Endodermal cell (in vitro differentiated cells): ENCODE measurements around the gene DNM1. TPM values are rescaled to one million over a fixed set of nuclear protein-coding genes. Genes with fewer than 3 reads are reported as not detected.

Source experiments
- DNase-seq: peaks from one replicate; pipeline ENCODE4 v3.0.0-alpha.2; 2017
- H3K27ac ChIP-seq: 2 replicates; pipeline ENCODE4 v1.5.1; 2013; ENCODE audit warnings: mild to moderate bottlenecking, low read depth, low read length, moderate library complexity
- H3K27me3 ChIP-seq: 2 replicates; pipeline ENCODE4 v1.6.1; 2013; ENCODE audit warnings: mild to moderate bottlenecking, low read length, moderate library complexity; ENCODE audit not compliant: insufficient read depth, control insufficient read depth, poor library complexity, severe bottlenecking
- H3K36me3 ChIP-seq: 2 replicates; pipeline ENCODE4 v1.7.0; 2013; ENCODE audit warnings: mild to moderate bottlenecking, low read length, moderate library complexity; ENCODE audit not compliant: control insufficient read depth, insufficient read depth
- H3K4me1 ChIP-seq: one replicate; pipeline ENCODE4 v1.7.0; 2013; ENCODE audit warnings: low read length; ENCODE audit not compliant: control insufficient read depth, insufficient read depth
- H3K4me3 ChIP-seq: 2 replicates; pipeline ENCODE4 v1.5.1; 2013; ENCODE audit warnings: mild to moderate bottlenecking, low read length, moderate library complexity
- H3K9ac ChIP-seq: 2 replicates; pipeline ENCODE4 v1.6.1; 2013; ENCODE audit warnings: mild to moderate bottlenecking, low read length, moderate library complexity; ENCODE audit not compliant: poor library complexity, severe bottlenecking; ENCODE audit errors: extremely low read depth
- H3K9me3 ChIP-seq: 2 replicates; pipeline ENCODE4 v1.6.1; 2013; ENCODE audit warnings: mild to moderate bottlenecking, low read length, moderate library complexity; ENCODE audit not compliant: control insufficient read depth
- H3K27ac Mint-ChIP-seq: 2 replicates; pipeline ENCODE4 v1.8.0; 2020; ENCODE audit warnings: mixed read lengths
- H3K27me3 Mint-ChIP-seq: 2 replicates; pipeline ENCODE4 v1.8.0; 2021; ENCODE audit warnings: mild to moderate bottlenecking, mixed read lengths; ENCODE audit not compliant: insufficient read depth
- H3K36me3 Mint-ChIP-seq: 2 replicates; pipeline ENCODE4 v1.8.0; 2020; ENCODE audit warnings: low read depth, mixed read lengths
- H3K4me1 Mint-ChIP-seq: 2 replicates; pipeline ENCODE4 v1.8.0; 2020; ENCODE audit warnings: mixed read lengths
- H3K4me3 Mint-ChIP-seq: 2 replicates; pipeline ENCODE4 v1.8.0; 2020; ENCODE audit warnings: mild to moderate bottlenecking, moderate library complexity, mixed read lengths
- H3K9me3 Mint-ChIP-seq: 2 replicates; pipeline ENCODE4 v1.8.0; 2020; ENCODE audit warnings: mild to moderate bottlenecking, mixed read lengths
- CTCF ChIP-seq: fragments of 200-600 bp; sonication (generic); conservative IDR thresholded peaks from 2 replicates; pipeline ENCODE4 v1.5.0; 2021; ENCODE audit warnings: antibody characterized with exemption, mild to moderate bottlenecking
- WGBS, 2 experiments: methylation state at CpG; one replicate each; pipeline versions ENCODE4 v1.1.5 to v1.1.7; 2013; ENCODE audit warnings: missing lambda C conversion rate in 2 of 2, mixed read lengths in 1 of 2; ENCODE audit not compliant: insufficient coverage in 1 of 2, insufficient read length in 1 of 2; 5-methylcytosine and 5-hydroxymethylcytosine counted together
- total RNA-seq, 2 donors: library from RNA; stranded (reverse); fragmentation: NEBNext Ultra II Directional in 1 of 2; extraction: Animal tissue kit (Norgen Biotek cat#: 25700) in 1 of 2; gene quantifications; 2 replicates in 1 of 2; 3 replicates in 1 of 2; pipeline ENCODE4 v1.2.1, GENCODE V29; 2021

DNM1 gene
- total RNA-seq, 2 donors from 2014 or later, result 55.8 to 147 TPM

GRCh38 chr9:128293091-128293490 lies 89.9 kb downstream of the DNM1 start:
- no peaks in the 10 kb centered on the region for H3K4me1 ChIP-seq
- H3K9me3 ChIP-seq, result no peaks in the 10 kb centered on the region
- Mint-ChIP-seq H3K4me1 (no peaks in the 10 kb centered on the region), H3K36me3 (peaks cover 16% of the 10 kb centered on the region), H3K27ac (no peak overlapping the region), H3K27me3 (no peaks in the 10 kb centered on the region), H3K4me3 (no peak overlapping the region), H3K9me3 (no peaks in the 10 kb centered on the region)
- TF ChIP-seq CTCF, result no peak
- no peak overlapping the region for H3K4me3 ChIP-seq
- H3K27me3 ChIP-seq, result no peaks in the 10 kb centered on the region
- H3K27ac ChIP-seq, result no peak overlapping the region
- WGBS, 2 experiments, result 93 to 100% methylated on average over 2 to 4 of the region's 4 CpGs
- H3K9ac ChIP-seq, result no peak overlapping the region
- peaks cover 10% of the 10 kb centered on the region for H3K36me3 ChIP-seq
- DNase-seq, result no peak

GRCh38 chr9:128294142-128294541 lies 91.0 kb downstream of the DNM1 start:
- Histone ChIP-seq H3K36me3 (no peaks in the 10 kb centered on the region), H3K4me3 (no peak overlapping the region), H3K9ac (no peak overlapping the region), H3K9me3 (no peaks in the 10 kb centered on the region), H3K4me1 (no peaks in the 10 kb centered on the region), H3K27me3 (no peaks in the 10 kb centered on the region), H3K27ac (no peak overlapping the region)
- Mint-ChIP-seq H3K4me3 (no peak overlapping the region), H3K27ac (no peak overlapping the region), H3K4me1 (no peaks in the 10 kb centered on the region), H3K9me3 (no peaks in the 10 kb centered on the region), H3K36me3 (peaks cover 5% of the 10 kb centered on the region), H3K27me3 (no peaks in the 10 kb centered on the region)
- WGBS, 2 experiments, result 88 to 90% methylated on average over 2 to 4 of the region's 4 CpGs
- TF ChIP-seq CTCF, result no peak
- no peak for DNase-seq

- Histone ChIP-seq H3K27ac (no peak overlapping the region), H3K4me1 (no peaks in the 10 kb centered on the region), H3K4me3 (no peak overlapping the region), H3K36me3 (no peaks in the 10 kb centered on the region), H3K9ac (no peak overlapping the region), H3K27me3 (no peaks in the 10 kb centered on the region), H3K9me3 (no peaks in the 10 kb centered on the region)
- no peaks in the 10 kb centered on the region for H3K9me3 Mint-ChIP-seq
- no peak overlapping the region for H3K4me3 Mint-ChIP-seq
- peaks cover 4% of the 10 kb centered on the region for H3K36me3 Mint-ChIP-seq
- H3K4me1 Mint-ChIP-seq, result no peaks in the 10 kb centered on the region
- no peak for TF ChIP-seq CTCF
- DNase-seq, result no peak
- no peaks in the 10 kb centered on the region for H3K27me3 Mint-ChIP-seq
- 92 to 97% methylated on average over 8 to 16 of the region's 16 CpGs for WGBS, 2 experiments
- H3K27ac Mint-ChIP-seq, result no peak overlapping the region
These were observed 93.4 kb downstream of the DNM1 start for GRCh38 chr9:128296340-128297220.
